Trophoblast cell (in vitro differentiated cells and primary cell): ENCODE measurements around the gene ZNF358.
"Not testable (repeated sequence)": the region's sequence is repeated elsewhere in the genome, so short reads cannot be mapped to it uniquely, and the experiment has no call there.

Source experiments
- DNase-seq, 2 donors: peaks; one replicate each; pipeline ENCODE4 v3.0.0-alpha.2; 2016
- H2AFZ ChIP-seq: 2 replicates; pipeline ENCODE4 v1.6.1; 2013; ENCODE audit warnings: low read length, moderate library complexity, mild to moderate bottlenecking; ENCODE audit not compliant: insufficient read depth, poor library complexity
- H2AK5ac ChIP-seq: 2 replicates; pipeline ENCODE4 v1.6.1; 2013; ENCODE audit warnings: mild to moderate bottlenecking, low read length
- H2BK120ac ChIP-seq: 2 replicates; pipeline ENCODE4 v1.6.1; 2013; ENCODE audit warnings: low read length, mild to moderate bottlenecking, moderate library complexity; ENCODE audit not compliant: insufficient read depth, poor library complexity
- H2BK12ac ChIP-seq: 2 replicates; pipeline ENCODE4 v1.6.1; 2013; ENCODE audit warnings: mild to moderate bottlenecking, low read length, moderate library complexity
- H2BK5ac ChIP-seq: 2 replicates; pipeline ENCODE4 v1.6.1; 2013; ENCODE audit warnings: low read length, low read depth, moderate library complexity, mild to moderate bottlenecking; ENCODE audit not compliant: poor library complexity
- H3K14ac ChIP-seq: 2 replicates; pipeline ENCODE4 v1.6.1; 2013; ENCODE audit warnings: mild to moderate bottlenecking, low read length
- H3K18ac ChIP-seq: 2 replicates; pipeline ENCODE4 v1.6.1; 2013; ENCODE audit warnings: mild to moderate bottlenecking, low read length
- H3K23ac ChIP-seq: 2 replicates; pipeline ENCODE4 v1.6.1; 2013; ENCODE audit warnings: low read length
- H3K27ac ChIP-seq: 2 replicates; pipeline ENCODE4 v1.5.1; 2013; ENCODE audit warnings: low read depth, mild to moderate bottlenecking, inconsistent platforms, low read length, moderate library complexity
- H3K27me3 ChIP-seq: 2 replicates; pipeline ENCODE4 v1.6.1; 2013; ENCODE audit warnings: inconsistent platforms, mild to moderate bottlenecking, low read length, moderate library complexity; ENCODE audit not compliant: insufficient read depth
- H3K36me3 ChIP-seq, 2 experiments: 1 replicate in 1 of 2; 2 replicates in 1 of 2; pipeline ENCODE4 v1.6.1; 2013; ENCODE audit warnings: low read length in 2 of 2, mild to moderate bottlenecking in 2 of 2, moderate library complexity in 1 of 2; ENCODE audit not compliant: insufficient read depth in 2 of 2, control insufficient read depth in 1 of 2
- H3K4ac ChIP-seq: 2 replicates; pipeline ENCODE4 v1.6.1; 2013; ENCODE audit warnings: low read depth, mild to moderate bottlenecking, low read length, moderate library complexity
- H3K4me1 ChIP-seq, 2 experiments: 1 replicate in 1 of 2; 2 replicates in 1 of 2; pipeline ENCODE4 v1.6.1; 2013; ENCODE audit warnings: low read length in 2 of 2, mild to moderate bottlenecking in 2 of 2, moderate library complexity in 1 of 2; ENCODE audit not compliant: insufficient read depth in 2 of 2, control insufficient read depth in 1 of 2
- H3K4me2 ChIP-seq: 2 replicates; pipeline ENCODE4 v1.6.1; 2013; ENCODE audit warnings: inconsistent platforms, mild to moderate bottlenecking, low read length, moderate library complexity
- H3K4me3 ChIP-seq: 2 replicates; pipeline ENCODE4 v1.5.1; 2013; ENCODE audit warnings: mild to moderate bottlenecking, low read depth, low read length, inconsistent platforms
- H3K79me1 ChIP-seq: one replicate; pipeline ENCODE4 v1.6.1; 2013; ENCODE audit warnings: low read length
- H3K79me2 ChIP-seq: 2 replicates; pipeline ENCODE4 v1.6.1; 2013; ENCODE audit warnings: low read length, mild to moderate bottlenecking; ENCODE audit not compliant: control insufficient read depth, insufficient read depth, poor library complexity
- H3K9ac ChIP-seq: 2 replicates; pipeline ENCODE4 v1.6.1; 2013; ENCODE audit warnings: mild to moderate bottlenecking, low read length
- H3K9me3 ChIP-seq: 2 replicates; pipeline ENCODE4 v1.6.1; 2013; ENCODE audit warnings: low read depth, mild to moderate bottlenecking, control low read depth, inconsistent platforms, low read length; ENCODE audit not compliant: insufficient read depth
- H4K12ac ChIP-seq: 2 replicates; pipeline ENCODE4 v1.6.1; 2013; ENCODE audit warnings: low read depth, mild to moderate bottlenecking, low read length, moderate library complexity
- H4K8ac ChIP-seq: 2 replicates; pipeline ENCODE4 v1.6.1; 2013; ENCODE audit warnings: low read depth, mild to moderate bottlenecking, low read length, moderate library complexity
- H4K91ac ChIP-seq: one replicate; pipeline ENCODE4 v1.6.1; 2013; ENCODE audit warnings: low read depth, mild to moderate bottlenecking, low read length, moderate library complexity
- WGBS: extraction: QIAGEN DNeasy Blood & Tissue Kit; methylation state at CpG from one replicate; pipeline ENCODE4 v1.1.7; 2013; ENCODE audit warnings: missing lambda C conversion rate; ENCODE audit not compliant: insufficient read length, insufficient coverage; ENCODE audit errors: extremely low coverage; 5-methylcytosine and 5-hydroxymethylcytosine counted together

The ZNF358 gene

GRCh38 chr19:7534531-7535046, 18.7 kb downstream of the ZNF358 start:
- peaks cover 14 to 16% of the 10 kb centered on the region in 2 experiments for H3K4me1 ChIP-seq
- H3K9ac ChIP-seq, result peak overlapping the region; percentile 73
- H3K36me3 ChIP-seq, result peaks cover 23 to 31% of the 10 kb centered on the region in 2 experiments
- H3K23ac ChIP-seq, result no peak overlapping the region
- H4K12ac ChIP-seq, result peak overlapping the region; percentile 83
- no peaks in the 10 kb centered on the region for H3K9me3 ChIP-seq
- H3K79me2 ChIP-seq, result peaks cover 10% of the 10 kb centered on the region
- peak; percentile 32 to 44 for DNase-seq
- peak overlapping the region; percentile 93 for H3K14ac ChIP-seq
- H3K27ac ChIP-seq, result peak overlapping the region; percentile 85
- H2BK5ac ChIP-seq, result peak overlapping the region; percentile 81
- H3K4me2 ChIP-seq, result peak overlapping the region; percentile 73
- H2BK120ac ChIP-seq, result peak overlapping the region; percentile 92
- peak overlapping the region; percentile 73 for H2BK12ac ChIP-seq
- H4K8ac ChIP-seq, result peak overlapping the region; percentile 83
- peak overlapping the region; percentile 11 for H2AFZ ChIP-seq
- H3K79me1 ChIP-seq, result peaks cover 25% of the 10 kb centered on the region
- peak overlapping the region; percentile 97 for H3K18ac ChIP-seq
- WGBS, result no CpG with 5 or more reads among the region's 27 CpGs
- H3K27me3 ChIP-seq, result no peaks in the 10 kb centered on the region
- peak overlapping the region; percentile 78 for H3K4me3 ChIP-seq
- H2AK5ac ChIP-seq, result peak overlapping the region; percentile 95
- H3K4ac ChIP-seq, result peak overlapping the region; percentile 96
- H4K91ac ChIP-seq, result peak overlapping the region; percentile 87

GRCh38 chr19:7535047-7535997, 19.4 kb downstream of the ZNF358 start, which contains the start of gene PNPLA6:
PNPLA6 (plus strand) TSS chr19:7535717; CDS start chr19:7535789, 72 bp downstream.
- Histone ChIP-seq H3K14ac (peak within 1 kb of the TSS; percentile 93), H2BK5ac (peak within 1 kb of the TSS; percentile 81), H3K27ac (peak within 1 kb of the TSS; percentile 85), H3K79me2 (peaks cover 10% of the 10 kb centered on the region), H3K23ac (no peak within 1 kb of the TSS), H2BK120ac (peak within 1 kb of the TSS; percentile 91), H2AK5ac (peak within 1 kb of the TSS; percentile 95), H3K79me1 (peaks cover 25% of the 10 kb centered on the region), H3K18ac (peak within 1 kb of the TSS; percentile 97), H4K8ac (peak within 1 kb of the TSS; percentile 83), H3K36me3 (peaks cover 21 to 29% of the 10 kb centered on the region in 2 experiments), H3K4ac (peak within 1 kb of the TSS; percentile 96), H2BK12ac (peak within 1 kb of the TSS; percentile 73), H3K9me3 (no peaks in the 10 kb centered on the region), H3K4me1 (peaks cover 14 to 16% of the 10 kb centered on the region in 2 experiments), H2AFZ (peak within 1 kb of the TSS; percentile 68), H3K9ac (peak within 1 kb of the TSS; percentile 73), H4K12ac (peak within 1 kb of the TSS; percentile 83), H3K27me3 (no peaks in the 10 kb centered on the region), H4K91ac (peak within 1 kb of the TSS; percentile 87), H3K4me2 (peak within 1 kb of the TSS; percentile 73), H3K4me3 (peak within 1 kb of the TSS; percentile 78)
- peak; percentile 94 to 98 for DNase-seq
- WGBS, result no CpG with 5 or more reads among the region's 76 CpGs

- WGBS, result no CpG with 5 or more reads among the region's 30 CpGs
- no peaks in the 10 kb centered on the region for H3K27me3 ChIP-seq
- H3K36me3 ChIP-seq, result peaks cover 26 to 34% of the 10 kb centered on the region in 2 experiments
- peak overlapping the region; percentile 42 for H3K18ac ChIP-seq
- DNase-seq, result peak in 1 of 2 donors; percentile 8
- H4K12ac ChIP-seq, result peak overlapping the region; percentile 55
- peaks cover 14 to 16% of the 10 kb centered on the region in 2 experiments for H3K4me1 ChIP-seq
- H3K9ac ChIP-seq, result no peak overlapping the region
- peak overlapping the region; percentile 28 for H3K14ac ChIP-seq
- H4K91ac ChIP-seq, result peak overlapping the region; percentile 75
- H2AFZ ChIP-seq, result peak overlapping the region; percentile 68
- H4K8ac ChIP-seq, result peak overlapping the region; percentile 83
- H3K4ac ChIP-seq, result peak overlapping the region; percentile 14
- peak overlapping the region; percentile 78 for H3K4me3 ChIP-seq
- H2BK120ac ChIP-seq, result peak overlapping the region; percentile 5
- H3K27ac ChIP-seq, result no peak overlapping the region
- peak overlapping the region; percentile 27 for H2BK12ac ChIP-seq
- peaks cover 25% of the 10 kb centered on the region for H3K79me1 ChIP-seq
- no peak overlapping the region for H3K23ac ChIP-seq
- H3K4me2 ChIP-seq, result peak overlapping the region; percentile 73
- no peaks in the 10 kb centered on the region for H3K9me3 ChIP-seq
- peaks cover 10% of the 10 kb centered on the region for H3K79me2 ChIP-seq
- peak overlapping the region; percentile 56 for H2AK5ac ChIP-seq
- peak overlapping the region; percentile 5 for H2BK5ac ChIP-seq
Measured at GRCh38 chr19:7535998-7536695, 20.2 kb downstream of the ZNF358 start.

GRCh38 chr19:7538990-7539389, 23.1 kb downstream of the ZNF358 start:
- H3K4ac ChIP-seq, H3K9me3 ChIP-seq, H2BK5ac ChIP-seq, H3K4me1 ChIP-seq, H3K79me2 ChIP-seq, H4K91ac ChIP-seq, H2AFZ ChIP-seq, H3K23ac ChIP-seq, H2BK12ac ChIP-seq, H2BK120ac ChIP-seq, H3K27ac ChIP-seq, H2AK5ac ChIP-seq, H4K12ac ChIP-seq, H4K8ac ChIP-seq, H3K14ac ChIP-seq, H3K18ac ChIP-seq, H3K9ac ChIP-seq, DNase-seq, H3K27me3 ChIP-seq, H3K4me3 ChIP-seq, H3K4me2 ChIP-seq: not testable (repeated sequence)
- peaks cover 43 to 50% of the 10 kb centered on the region in 2 experiments for H3K36me3 ChIP-seq
- WGBS, result no CpG with 5 or more reads among the region's 5 CpGs
- H3K79me1 ChIP-seq, result peaks cover 16% of the 10 kb centered on the region
